ENCODE results near the gene ZBTB24. TPM values are rescaled to one million over a fixed set of nuclear protein-coding genes. Genes with fewer than 3 reads are reported as not detected.

The ZBTB24 gene
- total RNA-seq, 2 donors from 2014 or later = 14.2 to 15.9 TPM

DNA sequence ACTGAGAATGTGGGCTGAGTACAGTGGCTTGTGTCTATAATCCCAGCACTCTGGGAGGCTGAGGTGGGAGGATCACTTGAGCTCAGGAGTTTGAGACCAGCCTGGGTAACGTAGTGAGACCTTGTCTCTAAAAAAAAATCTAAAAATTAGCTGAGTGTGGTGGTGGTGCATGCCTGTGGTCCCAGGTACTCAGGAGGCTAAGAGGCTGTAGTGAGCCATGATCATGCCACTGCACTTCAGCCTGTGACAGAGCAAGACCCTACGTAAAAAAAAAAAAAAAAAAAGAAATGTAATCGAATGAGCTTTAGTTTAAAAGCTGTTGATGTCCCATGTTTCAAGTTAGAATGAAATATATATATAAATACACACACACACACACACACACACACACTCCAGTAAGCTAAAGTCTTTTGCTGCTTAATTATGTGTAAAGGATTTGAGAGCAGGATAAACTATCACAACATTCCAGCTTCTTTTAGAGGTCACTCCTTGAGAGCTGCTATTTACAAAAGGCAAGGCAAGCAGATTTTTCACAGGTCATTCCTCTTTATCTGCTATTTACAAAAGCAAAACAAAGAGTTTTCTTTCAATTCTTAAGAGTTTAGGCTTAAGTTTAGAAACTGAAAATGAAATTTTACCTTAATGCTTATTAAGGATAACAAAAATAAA lies 22.7 kb downstream of the ZBTB24 start:
- Mint-ChIP-seq H3K27me3 (ENCODE audit: low read depth) (no peaks in the 10 kb centered on the region), H3K9me3 (peaks cover 2% of the 10 kb centered on the region in 2 donors), H3K4me3 (no peak overlapping the region), H3K27ac (no peak overlapping the region), H3K36me3 (ENCODE audit: insufficient read depth in 2 of 2) (peaks cover 13 to 22% of the 10 kb centered on the region in 2 donors), H3K4me1 (ENCODE audit: low read depth) (peaks cover 66% of the 10 kb centered on the region)
- no peak for DNase-seq
- ATAC-seq (replicated peaks in 1 of 2) = no peak

DNA sequence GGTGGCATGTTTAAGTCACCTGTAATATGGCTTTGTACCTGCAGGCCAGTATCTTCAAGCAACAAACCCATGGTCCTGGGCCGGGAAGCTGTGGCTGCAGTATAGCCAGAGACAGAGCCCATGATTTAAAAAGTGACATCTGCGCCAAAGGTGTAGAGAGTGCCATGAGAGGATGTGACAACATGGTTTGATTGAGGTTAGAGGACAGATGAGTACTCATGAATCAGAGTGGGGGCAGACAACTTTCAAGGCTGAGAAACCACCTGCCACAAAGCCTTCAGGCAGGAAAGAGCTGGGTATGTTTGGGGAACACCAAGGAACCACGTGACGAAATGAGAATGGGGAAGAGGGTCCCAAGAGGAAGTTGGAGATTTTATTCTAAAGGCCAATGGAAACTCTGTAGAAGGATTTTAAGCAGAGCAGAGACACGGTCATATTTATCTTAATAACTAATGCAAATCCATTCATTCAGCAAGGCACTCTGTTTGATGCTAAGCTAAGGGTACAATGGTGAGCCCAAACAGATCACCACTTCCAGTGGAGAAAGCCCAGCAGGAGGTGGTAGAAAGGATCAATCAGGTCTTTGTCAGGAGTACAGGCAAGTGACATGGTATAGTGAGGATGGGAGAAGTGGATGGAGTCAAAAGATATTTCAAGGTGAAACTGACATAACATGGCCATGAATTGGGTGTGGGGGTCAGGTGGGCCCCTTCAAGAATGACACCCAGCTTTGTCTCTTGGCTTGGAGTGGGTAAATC lies 24.1 kb downstream of the ZBTB24 start:
- H3K36me3 Mint-ChIP-seq (ENCODE audit: insufficient read depth in 2 of 2) = peaks cover 14 to 15% of the 10 kb centered on the region in 2 donors
- no peaks in the 10 kb centered on the region for H3K27me3 Mint-ChIP-seq (ENCODE audit: low read depth)
- peaks cover 2% of the 10 kb centered on the region in 2 donors for H3K9me3 Mint-ChIP-seq
- peak overlapping the region; percentile 14 for H3K27ac Mint-ChIP-seq
- DNase-seq (peak; percentile 65), ATAC-seq (replicated peaks in 1 of 2) (peak; percentile 74 to 77)
- peak overlapping the region; percentile 42 to 48 for H3K4me3 Mint-ChIP-seq
- peaks cover 62% of the 10 kb centered on the region for H3K4me1 Mint-ChIP-seq (ENCODE audit: low read depth)

DNA sequence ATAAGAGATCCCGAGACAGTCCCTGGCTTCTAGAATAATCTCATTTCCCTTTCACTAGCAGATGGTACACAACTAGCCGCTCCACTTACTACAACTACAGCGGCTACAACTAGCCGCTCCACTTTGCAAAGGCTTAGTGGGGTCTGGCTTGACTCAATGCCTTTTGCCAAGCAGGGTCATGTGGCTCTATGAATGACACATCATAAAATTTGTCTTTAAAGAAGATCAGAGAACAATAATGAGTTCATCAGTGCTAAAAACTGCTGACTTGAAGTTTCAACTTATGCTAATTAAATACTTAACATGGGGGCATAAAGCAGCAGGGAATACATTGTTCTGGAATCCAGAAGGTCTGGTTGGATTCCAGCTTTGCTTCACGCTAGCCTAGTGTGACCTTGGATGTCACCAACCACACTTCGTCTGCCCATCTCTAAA lies 25.4 kb downstream of the ZBTB24 start:
- DNase-seq (no peak), ATAC-seq (replicated peaks in 1 of 2) (no peak)
- peaks cover 66% of the 10 kb centered on the region for H3K4me1 Mint-ChIP-seq (ENCODE audit: low read depth)
- peaks cover 2% of the 10 kb centered on the region in 2 donors for H3K9me3 Mint-ChIP-seq
- no peaks in the 10 kb centered on the region for H3K27me3 Mint-ChIP-seq (ENCODE audit: low read depth)
- no peak overlapping the region for H3K4me3 Mint-ChIP-seq
- H3K36me3 Mint-ChIP-seq (ENCODE audit: insufficient read depth in 2 of 2) = peaks cover 9 to 14% of the 10 kb centered on the region in 2 donors
- H3K27ac Mint-ChIP-seq = no peak overlapping the region

DNA sequence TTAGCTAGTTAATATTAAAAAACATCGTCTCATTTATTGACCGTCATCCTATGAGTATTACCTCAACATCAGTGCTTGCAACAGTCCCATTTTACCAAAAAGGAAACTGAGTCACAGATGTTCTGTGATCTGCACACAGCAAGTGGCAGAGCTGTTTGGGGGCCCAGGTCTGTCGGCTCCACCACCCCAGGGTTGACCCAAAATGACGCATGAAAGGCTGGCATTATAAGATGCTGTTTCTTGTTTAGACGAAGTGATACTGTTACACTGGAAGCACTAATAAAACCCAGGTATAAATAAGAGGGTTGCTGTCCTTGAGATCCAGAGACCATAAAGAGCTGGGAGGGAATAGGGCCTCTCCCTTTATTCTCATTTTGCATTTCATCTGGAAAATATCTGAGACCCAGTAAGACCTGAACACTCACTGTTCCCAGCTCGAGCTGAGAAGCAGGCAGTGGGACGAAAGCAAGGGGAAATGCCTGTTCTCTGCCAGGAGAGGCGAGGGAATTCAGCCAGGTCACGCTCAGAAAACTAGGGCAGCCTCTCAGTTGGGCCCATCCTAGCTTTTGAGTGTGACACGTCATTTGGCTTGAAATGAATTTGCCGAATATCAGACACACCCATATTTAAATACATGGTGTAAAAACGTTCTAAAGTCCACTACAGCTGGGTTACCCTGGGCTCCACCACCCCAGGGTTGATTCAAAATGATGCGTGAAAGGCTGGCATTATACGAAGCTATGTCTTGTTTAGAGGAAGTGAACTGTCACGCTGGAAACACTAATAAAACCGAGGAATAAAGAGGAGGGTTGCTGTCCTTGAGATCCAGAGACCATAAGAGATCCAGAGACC lies 26.1 kb downstream of the ZBTB24 start:
- Mint-ChIP-seq H3K4me1 (ENCODE audit: low read depth) (peaks cover 60% of the 10 kb centered on the region), H3K4me3 (peak overlapping the region; percentile 31 to 45), H3K27me3 (ENCODE audit: low read depth) (no peaks in the 10 kb centered on the region), H3K9me3 (peaks cover under 1 to 1% of the 10 kb centered on the region in 2 donors), H3K36me3 (ENCODE audit: insufficient read depth in 2 of 2) (peaks cover 3 to 7% of the 10 kb centered on the region in 2 donors), H3K27ac (no peak overlapping the region)
- ATAC-seq (replicated peaks in 1 of 2) (no peak), DNase-seq (no peak)

DNA sequence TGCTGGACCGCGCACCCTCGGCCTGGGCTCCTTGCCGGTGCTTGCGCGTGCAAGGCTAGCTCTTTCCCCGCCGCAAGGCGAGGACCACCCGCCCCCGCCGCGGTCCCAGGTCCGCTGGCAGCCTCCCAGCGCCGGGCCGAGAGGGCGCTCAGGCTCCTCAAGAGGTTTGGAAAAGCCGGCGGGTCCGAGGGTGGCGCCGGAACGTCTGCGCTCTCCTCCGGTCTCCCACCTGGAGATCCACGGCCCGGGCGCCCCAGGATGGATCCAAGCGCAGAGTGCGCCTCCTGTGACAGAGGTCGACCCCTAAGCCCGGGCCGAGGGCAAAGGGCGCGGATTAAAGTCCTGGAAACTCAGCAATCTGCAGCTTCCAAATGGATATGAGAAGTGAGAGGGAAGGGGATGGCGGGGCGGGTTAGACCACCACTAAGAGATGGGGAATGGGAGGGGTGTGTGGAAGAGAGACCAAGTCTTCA lies 26.9 kb downstream of the ZBTB24 start:
- Mint-ChIP-seq H3K4me3 (peak overlapping the region; percentile 45 to 99), H3K27me3 (ENCODE audit: low read depth) (no peaks in the 10 kb centered on the region), H3K4me1 (ENCODE audit: low read depth) (peaks cover 57% of the 10 kb centered on the region), H3K27ac (no peak overlapping the region), H3K9me3 (no peaks in the 10 kb centered on the region), H3K36me3 (ENCODE audit: insufficient read depth in 2 of 2) (peaks cover 0 to 7% of the 10 kb centered on the region in 2 donors)
- DNase-seq (no peak), ATAC-seq (replicated peaks in 1 of 2) (no peak)

DNA sequence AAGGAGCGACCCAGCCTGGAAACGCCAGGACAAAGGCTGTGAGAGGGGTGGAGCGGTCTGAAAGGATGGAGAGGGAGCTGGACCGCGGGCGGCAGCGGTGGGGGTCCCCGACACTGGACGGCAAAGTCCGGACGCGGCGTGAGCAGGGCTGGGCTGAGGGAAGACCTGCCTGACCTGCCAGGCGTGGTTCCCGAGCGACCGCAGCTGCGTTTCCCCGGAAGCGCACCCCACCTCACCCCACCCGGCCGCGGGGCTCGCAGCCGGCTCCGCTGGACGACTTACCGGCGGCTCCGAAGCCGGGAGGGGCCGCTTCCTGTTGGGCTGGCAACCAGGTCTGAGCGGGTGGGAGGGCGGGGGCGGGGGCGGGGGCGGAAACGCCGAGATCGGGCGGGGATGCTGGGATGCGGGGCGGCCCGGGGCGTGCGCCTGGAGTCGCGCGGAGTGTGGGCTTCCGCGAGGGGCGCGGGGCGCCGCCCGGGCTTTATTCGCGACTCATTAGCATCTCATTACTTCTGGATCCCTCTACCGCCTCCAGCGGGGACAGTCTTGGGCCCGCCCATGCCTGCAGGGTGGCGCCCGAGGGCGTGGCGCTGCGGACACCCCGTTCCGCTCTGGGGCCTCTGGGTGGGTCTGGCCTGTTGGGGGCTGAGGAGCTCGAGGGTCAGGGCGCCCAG lies 27.4 kb downstream of the ZBTB24 start, which contains the start of gene MICAL1:
Gene MICAL1, minus strand, starts transcription at position 336 of the 674 bp plus-strand sequence. CDS start 1,576 bp downstream, outside the sequence.
- Mint-ChIP-seq H3K27ac (peak within 1 kb of the TSS; percentile 64), H3K27me3 (ENCODE audit: low read depth) (no peaks in the 10 kb centered on the region)

DNA sequence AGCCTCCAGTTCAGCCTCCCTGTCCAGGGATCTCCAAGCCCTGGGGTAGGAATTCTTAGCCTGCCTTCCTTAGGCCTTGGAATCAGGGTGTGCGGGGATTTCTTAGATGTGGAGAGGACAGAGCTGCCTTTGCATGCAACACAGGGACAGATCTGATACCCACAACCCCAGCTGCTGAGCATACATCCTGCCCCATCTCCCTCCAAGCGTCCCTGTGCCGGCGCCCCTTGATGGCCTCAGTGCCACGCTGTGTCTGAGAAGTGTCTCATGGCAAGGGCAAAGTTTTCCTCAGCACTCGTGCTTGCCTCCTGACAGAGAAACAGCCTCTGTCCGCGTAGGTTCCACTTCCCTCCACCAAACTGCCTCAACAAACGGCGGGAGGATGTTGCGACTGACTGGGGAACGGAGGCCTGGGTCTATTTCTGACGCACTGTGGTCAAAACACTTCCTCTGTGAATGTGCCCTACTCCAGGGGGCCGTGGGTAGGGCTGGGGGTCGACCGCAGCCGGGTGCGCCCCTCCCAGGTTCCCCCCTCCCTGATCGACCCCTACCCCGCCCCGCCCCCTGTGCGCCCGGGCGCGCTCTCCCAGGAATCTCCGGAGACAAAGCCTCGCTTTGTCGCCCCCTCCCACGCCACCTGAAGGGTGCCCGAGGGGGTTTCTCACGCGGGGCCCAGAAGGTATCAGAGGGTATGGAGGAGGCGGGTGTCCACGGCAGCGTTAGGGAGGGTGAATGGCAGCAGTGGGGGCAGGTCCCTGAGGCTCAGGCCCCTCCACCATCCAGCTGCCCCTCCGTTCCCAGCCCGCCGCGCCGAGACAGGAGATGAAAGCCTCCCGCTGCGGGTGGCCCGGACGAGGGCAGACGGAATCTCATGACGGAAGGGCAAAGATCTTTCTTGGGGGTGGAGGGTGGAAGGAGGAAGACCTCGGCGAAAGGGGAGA lies 28.3 kb downstream of the ZBTB24 start:
- Mint-ChIP-seq H3K27me3 (ENCODE audit: low read depth) (no peaks in the 10 kb centered on the region), H3K27ac (peak overlapping the region; percentile 64), H3K9me3 (no peaks in the 10 kb centered on the region), H3K4me1 (ENCODE audit: low read depth) (peaks cover 65% of the 10 kb centered on the region), H3K4me3 (peak overlapping the region; percentile 86 to 99), H3K36me3 (ENCODE audit: insufficient read depth in 2 of 2) (peaks cover 3 to 7% of the 10 kb centered on the region in 2 donors)
- ATAC-seq (replicated peaks in 1 of 2) (peak; percentile 55 to 57), DNase-seq (peak; percentile 72 to 77)

More for the DNA sequence above, 27.4 kb downstream of the ZBTB24 start, which contains the start of gene MICAL1:
- peaks cover 3 to 7% of the 10 kb centered on the region in 2 donors for H3K36me3 Mint-ChIP-seq (ENCODE audit: insufficient read depth in 2 of 2)
- peak within 1 kb of the TSS; percentile 86 to 99 for H3K4me3 Mint-ChIP-seq
- peak; percentile 76 for DNase-seq
- peaks cover 61% of the 10 kb centered on the region for H3K4me1 Mint-ChIP-seq (ENCODE audit: low read depth)
- H3K9me3 Mint-ChIP-seq = no peaks in the 10 kb centered on the region
- peak; percentile 59 to 62 for ATAC-seq (replicated peaks in 1 of 2)

DNA sequence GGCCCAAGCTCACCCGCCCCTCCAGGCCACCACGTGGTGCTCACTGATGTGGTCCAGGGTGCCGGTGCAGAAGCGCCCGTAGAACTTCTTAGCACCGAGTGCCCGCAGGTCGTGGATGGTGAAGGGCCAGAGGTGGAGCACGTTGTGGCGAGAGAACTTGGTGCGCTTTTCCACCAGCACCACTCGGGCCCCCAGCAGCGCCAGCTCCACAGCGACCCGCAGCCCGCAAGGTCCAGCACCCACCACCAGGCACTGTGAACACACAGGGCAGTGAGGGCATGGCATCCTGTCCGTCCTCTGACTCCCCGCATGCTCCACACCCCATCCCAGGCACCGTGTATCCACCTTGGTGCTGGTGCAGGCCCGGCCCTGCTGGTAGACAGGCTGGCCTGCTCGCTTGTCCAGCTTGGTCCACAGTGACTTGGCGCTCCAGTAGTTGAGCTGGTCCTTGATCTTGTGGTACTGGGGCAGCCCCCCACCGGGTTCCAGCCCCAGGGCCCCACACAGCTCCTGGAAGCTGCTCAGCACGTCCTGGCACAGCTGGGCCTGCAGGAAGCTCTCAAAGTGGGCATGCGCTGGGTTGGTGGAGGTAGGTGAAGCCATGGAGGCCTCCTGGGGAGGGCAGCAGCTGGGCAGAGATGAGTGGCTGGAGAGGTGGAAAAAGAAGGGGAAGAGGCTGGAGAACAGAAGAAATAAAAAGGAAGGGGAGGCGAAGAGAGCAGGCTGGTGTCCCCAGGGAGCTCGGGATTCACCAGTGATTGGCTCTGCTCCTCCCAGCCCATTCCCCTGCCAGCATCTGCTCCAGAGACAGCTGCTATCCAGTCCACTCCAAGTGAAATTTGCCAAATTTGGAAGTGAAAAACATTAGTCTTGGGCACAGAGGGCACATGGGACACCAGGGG lies 29.2 kb downstream of the ZBTB24 start:
- peak overlapping the region; percentile 64 for H3K27ac Mint-ChIP-seq
- H3K4me1 Mint-ChIP-seq (ENCODE audit: low read depth) = peaks cover 61% of the 10 kb centered on the region
- no peaks in the 10 kb centered on the region for H3K9me3 Mint-ChIP-seq
- no peak for DNase-seq
- no peak for ATAC-seq (replicated peaks in 1 of 2)
- peak overlapping the region; percentile 86 to 99 for H3K4me3 Mint-ChIP-seq
- H3K36me3 Mint-ChIP-seq (ENCODE audit: insufficient read depth in 2 of 2) = peaks cover 3 to 7% of the 10 kb centered on the region in 2 donors
- no peaks in the 10 kb centered on the region for H3K27me3 Mint-ChIP-seq (ENCODE audit: low read depth)

DNA sequence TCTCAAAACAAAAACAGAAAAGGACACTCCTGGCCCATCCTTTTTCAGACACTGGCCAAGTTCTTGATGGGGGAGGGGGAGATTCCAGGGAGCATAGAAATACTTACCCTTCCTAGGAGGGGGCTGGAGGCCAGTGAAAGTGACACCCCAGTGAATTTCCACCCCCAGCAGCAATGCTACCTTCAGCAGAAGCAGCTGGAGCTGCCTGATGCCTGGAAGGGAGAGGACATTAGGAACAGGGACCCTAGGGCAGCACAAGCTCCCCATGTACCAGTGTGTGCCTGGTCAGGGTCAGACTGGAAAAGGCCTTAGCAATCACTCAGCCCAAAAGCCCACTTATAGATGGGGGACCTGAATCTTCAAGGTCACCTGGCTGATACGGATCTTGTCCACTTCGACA lies 29.9 kb downstream of the ZBTB24 start:
- no peak overlapping the region for H3K4me3 Mint-ChIP-seq
- peaks cover 3 to 7% of the 10 kb centered on the region in 2 donors for H3K36me3 Mint-ChIP-seq (ENCODE audit: insufficient read depth in 2 of 2)
- H3K9me3 Mint-ChIP-seq = no peaks in the 10 kb centered on the region
- no peak overlapping the region for H3K27ac Mint-ChIP-seq
- H3K27me3 Mint-ChIP-seq (ENCODE audit: low read depth) = no peaks in the 10 kb centered on the region
- ATAC-seq (replicated peaks in 1 of 2) = no peak
- DNase-seq = no peak
- H3K4me1 Mint-ChIP-seq (ENCODE audit: low read depth) = peaks cover 60% of the 10 kb centered on the region

DNA sequence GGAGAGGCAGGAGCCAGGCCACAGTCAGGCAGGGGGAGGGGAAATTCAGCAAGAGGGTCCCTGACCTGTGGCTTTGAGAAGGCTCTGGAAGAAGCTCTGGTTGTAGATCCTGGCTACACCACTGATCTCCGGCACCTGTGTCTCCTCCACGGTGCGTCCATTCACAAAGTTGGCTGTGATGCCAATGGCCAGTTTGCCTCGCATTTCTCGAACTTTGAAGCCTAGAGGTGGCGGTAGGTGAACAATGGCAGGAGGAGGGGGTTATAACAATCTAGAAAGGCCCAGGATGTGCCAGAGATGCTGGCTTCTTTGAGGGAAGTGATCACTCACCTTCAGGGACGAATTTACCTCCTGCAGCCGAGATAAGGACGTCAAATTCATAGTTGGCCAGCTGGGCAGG lies 30.8 kb downstream of the ZBTB24 start:
- ATAC-seq (replicated peaks in 1 of 2) = no peak
- peaks cover 52% of the 10 kb centered on the region for H3K4me1 Mint-ChIP-seq (ENCODE audit: low read depth)
- DNase-seq = no peak
- peaks cover 3 to 7% of the 10 kb centered on the region in 2 donors for H3K36me3 Mint-ChIP-seq (ENCODE audit: insufficient read depth in 2 of 2)
- H3K4me3 Mint-ChIP-seq = no peak overlapping the region
- no peaks in the 10 kb centered on the region for H3K9me3 Mint-ChIP-seq
- no peaks in the 10 kb centered on the region for H3K27me3 Mint-ChIP-seq (ENCODE audit: low read depth)
- no peak overlapping the region for H3K27ac Mint-ChIP-seq

DNA sequence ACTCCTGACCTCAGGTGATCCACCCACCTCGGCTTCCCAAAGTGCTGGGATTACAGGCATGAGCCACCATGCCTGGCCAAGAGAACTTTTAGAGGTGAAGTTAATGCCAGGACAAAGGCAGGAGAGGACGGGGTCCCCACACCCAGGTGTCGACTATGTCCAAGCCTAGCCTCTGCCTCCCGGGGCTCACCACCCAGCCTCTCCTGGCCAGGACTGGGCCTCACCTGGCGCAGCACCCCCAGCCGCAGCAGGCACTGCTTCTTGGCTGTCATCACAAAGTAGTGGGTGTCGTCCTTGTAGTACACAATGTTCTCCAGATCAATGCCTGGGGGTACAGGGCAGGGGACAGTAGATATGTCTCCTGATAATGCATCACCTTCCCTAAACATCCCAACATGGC lies 31.6 kb downstream of the ZBTB24 start:
- Mint-ChIP-seq H3K27me3 (ENCODE audit: low read depth) (no peaks in the 10 kb centered on the region), H3K27ac (no peak overlapping the region), H3K36me3 (ENCODE audit: insufficient read depth in 2 of 2) (peaks cover 3 to 7% of the 10 kb centered on the region in 2 donors), H3K4me1 (ENCODE audit: low read depth) (peaks cover 44% of the 10 kb centered on the region), H3K9me3 (no peaks in the 10 kb centered on the region), H3K4me3 (no peak overlapping the region)
- ATAC-seq (replicated peaks in 1 of 2) (no peak), DNase-seq (no peak)

Data from activated T-cell treated with anti-CD3 and anti-CD28 coated beads, Interleukin-2, amount 50 U/mL, for 72 hours (primary cell).